Muscle of back (tissue), 11 donors: Measurements from ENCODE around the gene ZNF121. TPM values are rescaled to one million over a fixed set of nuclear protein-coding genes. Genes with fewer than 3 reads are reported as not detected.
A peak's percentile ranks its signal among the peaks of the same experiment; 100 is the strongest.
"Not testable (repeated sequence)": the region's sequence is repeated elsewhere in the genome, so short reads cannot be mapped to it uniquely, and the experiment has no call there.

Experiments
- DNase-seq, 3 donors: peaks; one replicate each; pipeline versions ENCODE4 v3.0.0 to v3.0.0-alpha.2; 2013
- polyA plus RNA-seq, 10 donors: library from polyadenylated mRNA; unstranded; fragments of 120-200 nt; gene quantifications; one replicate each; pipeline ENCODE4 v1.2.1, GENCODE V29; 2013; ENCODE audit not compliant: insufficient read length in 10 of 10

The ZNF121 gene
- polyA plus RNA-seq, 10 donors: 6.4 to 15.6 (median 9.6) TPM

- DNase-seq: not testable (repeated sequence)
Observed at GRCh38 chr19:9539201-9539600, 45.1 kb downstream of the ZNF121 start.

- peak; percentile 90 to 98 (median 94) for DNase-seq
Observed at GRCh38 chr19:9538183-9539058, 45.9 kb downstream of the ZNF121 start, which contains the start of gene ZNF426. Gene ZNF426 (minus strand): TSS chr19:9538645. CDS start chr19:9536232, 2,413 bp downstream.

- DNase-seq: no peak
Observed at GRCh38 chr19:9535934-9536333, 48.4 kb downstream of the ZNF121 start.

GRCh38 chr19:9531933-9532332 is 52.4 kb downstream of the ZNF121 start:
- no peak for DNase-seq

- no peak for DNase-seq
Observed at GRCh38 chr19:9528757-9529336, 55.5 kb downstream of the ZNF121 start.

- DNase-seq: no peak
Observed at GRCh38 chr19:9523885-9524474, 60.3 kb downstream of the ZNF121 start.

Other genes starting within 250 kb of the ZNF121 start
- gene ZNF177, start 221.5 kb downstream of the ZNF121 start, polyA plus RNA-seq: 1 to 10 TPM; 2.8 to 7.9 (median 5.5) TPM
- gene ZNF266, start 148.9 kb downstream of the ZNF121 start, polyA plus RNA-seq: 10 to 100 TPM; 10.7 to 44.6 (median 24.8) TPM
- gene ZNF560, start 85.9 kb downstream of the ZNF121 start, polyA plus RNA-seq: under 1 TPM in 9 of 10 donors, not detected in 1; 0.09 to 0.71 (median 0.23) TPM
- 10 to 100 TPM in 9 of 10 donors, 1 to 10 TPM in 1; 9.5 to 14.7 (median 12.5) TPM for gene ZNF426, start 45.9 kb downstream of the ZNF121 start, polyA plus RNA-seq
- 10 to 100 TPM; 26.7 to 40.1 (median 35.2) TPM for gene ZNF561, start 36.7 kb upstream of the ZNF121 start, polyA plus RNA-seq
- 10 to 100 TPM; 13.0 to 22.6 (median 18.0) TPM for gene ZNF562, start 90.6 kb upstream of the ZNF121 start, polyA plus RNA-seq
- gene ZNF846, start 184.2 kb upstream of the ZNF121 start, polyA plus RNA-seq: 10 to 100 TPM in 5 of 10 donors, 1 to 10 TPM in 5; 5.1 to 15.0 (median 9.5) TPM
- 10 to 100 TPM; 22.8 to 30.1 (median 26.8) TPM for gene FBXL12, start 234.6 kb upstream of the ZNF121 start, polyA plus RNA-seq
- 100 to 1,000 TPM; 152 to 220 (median 187) TPM for gene UBL5, start 243.4 kb upstream of the ZNF121 start, polyA plus RNA-seq